Amniotic epithelial cell (primary cell): ENCODE results near the gene MED27.
"Not testable (repeated sequence)": the region's sequence is repeated elsewhere in the genome, so short reads cannot be mapped to it uniquely, and the experiment has no call there.

Experiments used
- DNase-seq: peaks from one replicate; pipeline ENCODE4 v3.0.0-alpha.2; 2010; ENCODE audit warnings: low read depth

MED27 gene

DNA sequence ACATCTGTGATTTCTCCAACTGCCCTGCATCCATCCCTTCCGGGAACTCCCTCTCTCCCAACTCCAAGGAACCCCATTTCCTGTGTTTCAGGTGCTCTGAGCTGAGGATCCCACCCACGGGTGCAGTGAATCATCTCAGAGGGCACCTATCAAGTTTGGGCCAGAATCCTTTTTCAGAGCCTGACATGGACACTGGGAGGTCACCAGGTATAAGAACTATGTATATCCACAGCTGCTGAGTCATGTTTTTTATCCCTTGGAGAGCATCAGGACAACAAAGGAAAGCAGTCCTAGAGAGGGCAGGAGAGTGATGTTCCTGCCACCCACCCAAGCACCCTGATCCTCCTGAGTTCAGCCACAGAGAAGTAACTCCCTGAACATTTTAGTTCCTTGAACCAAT lies 3.8 kb downstream of the MED27 start:
- DNase-seq, result no peak

DNA sequence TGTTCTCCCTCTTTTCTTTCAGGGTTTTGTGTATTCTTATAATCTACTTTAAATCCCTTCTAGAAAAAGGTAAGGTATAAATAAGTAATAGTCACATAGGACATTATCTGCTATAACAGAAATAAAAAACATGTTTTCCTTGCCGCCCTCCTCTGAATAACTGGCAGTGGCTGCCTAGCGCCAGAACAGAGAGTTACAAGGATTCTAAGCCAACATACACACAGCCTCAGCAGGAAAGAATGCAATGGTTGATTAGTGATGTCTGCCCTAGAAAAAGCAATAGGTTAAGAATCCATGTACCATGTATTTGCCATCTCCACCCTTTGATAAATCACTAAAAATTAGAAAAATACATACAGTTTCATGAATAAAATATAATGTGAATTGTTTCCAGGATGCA lies 4.9 kb downstream of the MED27 start:
- no peak for DNase-seq

DNA sequence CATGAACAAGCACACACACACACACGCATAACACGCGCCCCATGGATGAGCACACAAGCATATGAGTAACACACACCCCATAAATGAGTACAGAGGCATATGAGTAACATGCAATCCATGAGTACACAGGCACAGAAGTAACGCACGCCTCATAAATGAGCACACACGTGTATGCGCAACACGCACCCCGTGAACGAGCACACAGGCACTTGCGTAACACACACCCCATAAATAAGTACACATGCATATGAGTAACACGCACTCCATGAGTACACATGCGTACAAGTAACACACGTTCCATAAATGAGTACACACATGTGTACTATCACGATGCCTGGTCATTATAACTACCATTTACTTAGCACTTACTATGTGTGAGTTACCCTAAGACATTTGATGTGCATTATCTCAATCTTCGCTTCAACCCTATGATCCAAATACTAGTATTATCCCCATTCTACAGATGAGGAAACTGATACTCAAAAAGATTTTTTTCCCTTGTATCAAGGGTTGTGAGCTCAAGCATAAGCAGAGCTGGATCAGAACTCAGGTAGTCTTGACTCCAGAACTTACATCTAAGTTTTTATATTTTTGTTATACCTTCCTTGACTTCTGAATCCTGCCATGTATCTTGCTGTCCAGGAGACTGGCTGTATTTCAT lies 7.7 kb downstream of the MED27 start:
- no peak for DNase-seq

DNA sequence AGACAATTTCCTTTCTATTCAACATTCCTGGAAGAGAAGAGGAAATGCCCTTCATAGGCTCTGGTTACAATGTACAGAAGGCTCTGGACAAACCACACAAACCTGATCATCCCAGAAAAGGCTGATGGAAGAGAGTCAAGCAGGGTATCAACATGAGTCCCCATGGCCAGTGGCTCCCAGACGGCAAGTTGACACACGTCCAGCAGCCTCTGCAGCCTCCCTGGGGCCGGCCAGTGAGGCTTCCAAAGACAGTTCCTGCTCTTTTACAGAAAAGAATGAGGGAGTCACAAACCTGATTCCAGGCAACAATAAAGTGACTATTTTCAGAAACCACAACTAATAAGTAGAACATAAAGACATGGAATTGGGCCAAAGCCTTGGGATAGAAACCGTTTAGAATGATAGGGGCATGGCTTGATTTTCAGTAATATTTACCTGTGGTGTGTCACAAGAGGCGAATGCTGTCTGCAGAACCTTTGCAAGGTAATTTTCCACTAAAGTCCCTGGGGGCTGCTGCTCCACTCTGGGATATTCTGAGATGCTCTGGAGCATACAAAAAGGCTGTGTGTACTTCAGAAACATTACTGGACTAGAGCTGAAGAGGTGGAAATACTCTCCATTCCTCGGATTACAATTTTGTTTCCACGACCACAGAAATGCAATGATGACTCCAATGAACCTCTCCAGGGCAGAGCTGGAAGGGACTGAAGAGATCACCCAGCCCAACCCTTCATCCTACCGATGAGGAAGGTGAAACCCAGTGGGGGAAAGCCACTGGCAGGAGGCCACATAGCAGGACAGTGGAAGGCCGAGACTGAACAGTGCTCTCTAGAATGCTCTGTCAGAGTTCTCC lies 10.4 kb downstream of the MED27 start:
- DNase-seq, result peak; percentile 43

DNA sequence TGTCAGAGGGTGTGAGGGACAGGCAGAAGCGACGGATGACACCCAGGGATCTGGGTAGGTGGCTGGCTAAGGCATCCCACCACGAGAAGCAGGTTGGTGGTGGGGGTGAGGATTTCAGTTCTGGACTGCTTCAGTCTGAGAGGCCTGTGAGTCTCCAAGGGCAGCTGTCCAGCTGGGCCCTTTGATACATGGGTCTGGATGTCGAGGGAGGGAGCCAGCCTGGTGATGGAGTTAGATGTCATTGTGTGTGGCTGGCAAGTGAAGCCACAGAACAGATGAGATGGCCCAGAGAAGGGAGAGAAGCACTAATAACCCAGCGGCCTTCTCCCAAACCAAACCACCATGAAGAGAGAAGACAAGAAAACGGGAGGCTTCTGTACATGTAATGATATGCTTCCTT lies 11.1 kb downstream of the MED27 start:
- DNase-seq, result no peak

DNA sequence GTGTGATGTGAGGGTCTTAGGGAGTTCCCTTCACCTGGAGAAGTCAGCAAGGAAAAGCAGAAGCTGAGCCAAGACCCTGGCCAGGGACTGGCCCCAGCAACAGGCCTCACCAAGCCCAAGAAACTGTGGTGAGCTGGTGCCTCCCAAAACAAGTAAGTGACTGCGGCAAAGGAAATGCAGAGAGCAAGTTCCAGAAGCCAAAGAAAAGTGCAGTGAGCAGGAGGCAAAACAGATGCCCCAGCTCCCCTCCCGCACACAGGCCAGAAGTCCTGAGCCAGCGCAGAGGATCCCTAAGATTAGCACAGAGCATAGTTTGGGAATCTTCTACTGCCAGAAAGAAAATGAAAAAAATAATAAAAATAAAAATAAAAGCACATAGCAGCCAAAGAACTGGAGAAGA lies 13.2 kb downstream of the MED27 start:
- DNase-seq, result no peak

DNA sequence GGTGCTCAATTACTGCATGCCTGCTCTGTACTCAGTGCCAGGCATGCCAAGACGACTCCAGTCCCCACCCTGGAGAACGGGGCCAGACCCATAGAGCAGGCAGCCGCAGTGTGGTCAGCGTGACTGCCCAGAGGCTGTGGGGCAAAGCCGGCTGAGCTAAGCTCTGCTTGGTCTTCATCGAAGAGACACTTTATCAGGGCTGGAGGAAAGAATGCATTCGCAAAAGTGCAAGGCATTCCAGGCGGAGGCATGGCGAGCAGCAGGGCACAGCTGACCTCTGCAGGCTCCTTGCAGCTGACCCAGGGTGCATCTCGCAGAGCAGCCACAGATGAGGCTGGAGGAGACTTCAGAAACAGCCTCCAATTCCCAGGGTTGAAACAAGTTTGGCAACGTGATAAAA lies 13.6 kb downstream of the MED27 start:
- DNase-seq, result no peak

DNA sequence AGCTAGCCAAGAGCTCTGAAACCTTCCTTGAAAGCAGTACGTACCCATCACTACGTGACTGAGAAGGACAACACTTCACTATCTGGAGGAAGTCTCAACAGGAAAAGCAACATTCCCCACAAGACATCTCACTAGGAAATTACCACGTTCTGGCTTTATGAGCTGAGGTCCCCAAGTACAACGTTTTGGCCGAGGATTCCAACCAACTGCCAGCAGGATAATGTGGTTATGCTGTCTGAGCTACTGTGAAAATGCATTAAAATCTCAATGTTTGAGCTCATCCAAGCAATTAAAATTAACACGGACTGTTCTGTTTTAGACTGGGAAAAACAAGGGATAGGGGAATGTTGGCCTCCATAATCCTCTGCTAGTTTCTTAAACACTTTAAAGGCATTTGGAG lies 16.4 kb downstream of the MED27 start:
- no peak for DNase-seq

DNA sequence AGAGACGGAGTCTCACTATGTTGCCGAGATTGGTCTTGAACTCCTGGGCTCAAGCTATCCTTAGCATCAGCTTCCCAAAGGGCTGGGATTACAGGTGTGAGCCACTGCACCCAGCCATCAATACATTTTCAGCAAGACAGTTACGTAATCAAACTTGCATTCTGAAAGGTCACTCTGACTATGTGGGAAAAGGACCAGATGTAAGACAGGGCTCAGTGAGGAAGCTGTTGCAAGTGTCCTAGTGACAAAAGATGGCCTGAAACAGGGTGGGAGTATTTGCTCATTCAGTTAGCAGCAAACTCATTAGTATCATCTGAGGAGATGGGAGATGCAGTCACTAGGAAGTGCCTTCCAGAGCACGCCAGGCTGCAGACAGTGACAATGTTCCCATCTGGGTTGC lies 16.9 kb downstream of the MED27 start:
- no peak for DNase-seq

DNA sequence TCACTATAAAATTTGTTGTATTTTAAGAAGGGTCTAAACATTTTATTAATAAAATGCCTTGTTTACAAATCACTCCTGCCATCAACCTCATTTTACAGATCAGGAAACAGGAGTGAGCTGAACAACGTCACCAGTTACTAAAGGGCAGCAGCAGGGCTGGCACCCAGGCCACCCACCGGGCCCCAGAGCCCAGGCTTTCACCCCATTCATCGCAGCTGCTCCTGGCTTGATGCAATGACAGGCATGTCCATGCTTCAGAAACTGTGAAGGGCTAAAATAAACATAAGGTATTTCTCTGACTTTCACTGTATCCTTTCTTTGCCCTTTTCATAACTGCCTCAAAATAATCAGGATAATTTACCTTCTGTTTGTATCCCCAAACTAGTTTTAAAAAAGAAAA lies 18.1 kb downstream of the MED27 start:
- no peak for DNase-seq

DNA sequence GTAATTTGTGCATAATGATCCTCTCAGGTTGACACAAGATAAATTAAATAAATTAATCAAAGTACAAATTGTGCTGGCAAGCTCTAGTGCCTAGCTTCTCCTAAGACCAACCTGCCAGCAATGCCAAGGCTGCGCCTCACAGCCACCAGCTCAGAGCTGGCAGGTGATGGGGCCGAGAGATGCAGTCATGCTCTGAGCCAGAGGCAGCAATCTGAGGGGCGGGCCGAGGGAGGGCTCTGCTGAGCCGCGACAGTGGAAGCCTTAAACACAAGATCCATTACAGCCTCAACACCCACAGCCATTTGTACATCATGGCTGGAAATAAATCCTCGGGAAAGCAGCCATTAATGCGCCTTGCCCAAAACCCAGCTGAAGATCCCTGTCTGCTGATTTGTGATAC lies 20.3 kb downstream of the MED27 start:
- no peak for DNase-seq

DNA sequence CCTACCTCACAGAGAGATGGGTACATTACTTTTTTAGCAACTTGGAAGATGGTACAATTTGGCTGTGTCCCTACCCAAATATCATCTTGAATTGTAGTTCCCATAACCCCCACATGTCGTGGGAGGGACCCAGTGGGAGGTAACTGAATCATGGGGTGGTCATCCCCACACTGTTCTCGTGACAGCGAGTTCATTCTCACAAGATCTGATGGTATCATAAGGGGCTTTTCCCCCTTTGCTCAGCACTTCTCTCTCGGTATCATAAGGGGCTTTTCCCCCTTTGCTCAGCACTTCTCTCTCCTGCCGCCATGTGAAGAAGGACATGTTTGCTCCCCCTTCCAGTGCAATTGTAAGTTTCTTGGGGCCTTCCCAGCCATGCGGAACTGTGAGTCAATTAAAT lies 21.4 kb downstream of the MED27 start:
- not testable (repeated sequence) for DNase-seq

DNA sequence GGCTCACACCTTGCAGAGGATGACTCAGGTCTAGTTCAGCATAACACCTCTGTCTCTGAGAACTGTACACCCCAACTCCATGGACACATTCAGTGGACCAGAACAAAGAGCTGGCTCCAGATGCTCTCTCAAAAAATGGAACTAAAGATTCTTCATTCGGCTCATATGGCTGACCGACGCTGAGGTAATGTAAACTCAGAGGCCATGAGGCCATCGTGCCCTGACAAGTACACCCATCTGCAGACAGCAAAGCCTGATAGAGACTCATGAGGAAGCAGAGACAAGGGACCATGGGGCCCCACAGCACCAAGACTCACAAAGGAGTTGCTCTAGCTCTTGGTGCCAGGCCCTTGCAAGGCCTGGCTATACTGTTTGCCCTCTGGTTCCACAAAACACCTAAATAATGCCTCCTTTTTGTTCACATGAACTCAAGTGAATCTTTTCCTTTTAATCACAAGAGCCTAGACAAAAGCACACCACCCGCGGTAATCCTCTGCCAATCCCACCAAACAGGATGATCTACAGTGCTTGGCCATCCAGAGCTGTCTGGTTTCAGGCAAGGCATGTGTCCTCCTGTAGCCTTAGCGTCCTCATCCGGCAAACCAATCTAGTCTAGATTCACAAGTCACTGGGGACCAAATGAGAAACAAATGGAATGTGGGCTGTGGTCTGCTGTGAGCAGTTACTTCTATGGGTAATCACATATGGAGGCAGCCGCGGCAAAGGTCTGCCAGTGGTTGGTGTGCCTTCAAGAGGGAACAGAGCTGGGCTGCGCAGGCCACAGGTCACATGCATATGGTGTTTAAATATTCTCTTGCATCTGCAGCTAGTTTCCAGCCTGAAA lies 22.7 kb downstream of the MED27 start:
- no peak for DNase-seq

DNA sequence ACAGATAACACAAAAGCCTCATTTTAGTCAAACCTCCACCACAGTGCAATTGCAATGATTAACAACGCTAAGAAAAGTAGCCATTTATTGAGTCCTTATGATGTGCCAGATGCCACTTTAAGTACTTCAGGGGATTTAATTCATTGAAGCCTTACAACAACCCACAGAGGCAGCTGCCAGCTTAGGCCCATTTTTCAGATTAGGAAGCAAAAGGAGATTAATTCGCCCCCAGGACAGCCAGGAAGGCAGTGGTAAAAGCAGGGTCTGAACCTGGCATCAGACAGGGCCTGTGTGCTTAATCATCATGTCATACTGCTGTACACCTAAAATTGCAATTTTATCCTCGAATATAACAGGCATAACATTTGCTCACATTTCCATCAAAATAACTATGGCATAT lies 23.9 kb downstream of the MED27 start:
- DNase-seq, result no peak

DNA sequence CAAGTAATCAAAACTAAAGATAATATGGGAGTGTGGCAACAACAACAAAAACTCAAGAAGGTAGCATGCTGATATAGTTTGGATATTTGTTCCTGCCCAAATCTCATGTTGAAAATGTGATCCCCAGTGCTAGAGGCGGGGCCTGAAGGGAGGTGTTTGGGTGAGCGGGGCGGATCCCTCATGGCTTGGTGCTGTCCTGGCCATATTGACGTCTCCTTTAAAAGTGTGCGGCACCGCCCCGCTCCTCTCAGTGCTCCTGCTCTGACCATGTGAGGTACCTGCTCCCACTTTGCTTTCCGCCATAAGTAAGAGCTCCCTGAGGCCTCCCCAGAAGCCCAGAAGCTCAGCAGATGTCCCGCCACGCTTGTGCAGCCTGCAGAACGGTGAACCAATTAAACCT lies 25.6 kb downstream of the MED27 start:
- DNase-seq, result no peak

DNA sequence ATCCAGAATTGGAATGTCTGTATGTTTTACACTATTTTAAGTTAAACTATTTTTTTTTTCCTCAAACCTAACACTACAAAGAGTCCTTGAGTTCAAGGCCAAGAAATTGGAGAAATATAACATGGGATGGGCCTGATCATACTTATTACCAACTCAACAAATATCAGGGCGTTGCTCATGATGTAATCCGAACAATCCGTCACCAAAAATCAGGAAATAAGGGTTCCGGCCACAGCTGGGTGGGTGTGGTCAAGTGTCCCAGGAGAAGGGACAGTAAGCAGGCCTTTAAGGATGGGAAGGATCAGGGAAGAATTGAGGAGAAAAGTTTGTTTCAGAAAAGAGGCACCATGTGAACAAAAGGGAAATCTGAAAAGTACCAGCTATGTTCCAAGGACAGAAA lies 29.8 kb downstream of the MED27 start:
- DNase-seq, result no peak

DNA sequence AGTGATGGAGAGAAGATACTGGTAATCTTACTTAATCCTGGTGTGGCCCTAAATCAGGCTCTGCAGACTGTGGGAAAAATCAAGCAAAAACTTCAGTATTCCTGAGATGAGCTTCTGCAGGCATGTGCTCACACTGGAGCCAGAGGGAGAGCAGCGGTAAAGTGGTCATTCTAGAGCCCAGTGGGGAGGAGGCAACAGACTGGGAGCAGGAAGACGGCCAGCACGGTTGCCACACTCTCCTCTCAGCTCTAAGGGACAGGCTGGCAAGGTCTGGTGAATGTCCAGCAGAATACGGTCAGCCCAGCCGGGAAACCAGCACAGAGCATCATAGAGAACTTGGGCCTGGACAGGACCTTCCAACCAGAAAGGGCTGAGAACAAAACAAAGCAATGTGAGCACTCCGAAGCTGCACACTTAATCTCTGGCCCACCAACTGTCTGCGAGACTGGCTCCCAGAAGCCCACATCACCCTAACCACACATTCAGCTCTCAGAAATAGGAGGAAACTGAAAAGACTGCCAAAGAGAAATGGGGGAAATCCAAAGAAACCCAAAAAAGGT lies 30.3 kb downstream of the MED27 start:
- DNase-seq, result peak; percentile 55

DNA sequence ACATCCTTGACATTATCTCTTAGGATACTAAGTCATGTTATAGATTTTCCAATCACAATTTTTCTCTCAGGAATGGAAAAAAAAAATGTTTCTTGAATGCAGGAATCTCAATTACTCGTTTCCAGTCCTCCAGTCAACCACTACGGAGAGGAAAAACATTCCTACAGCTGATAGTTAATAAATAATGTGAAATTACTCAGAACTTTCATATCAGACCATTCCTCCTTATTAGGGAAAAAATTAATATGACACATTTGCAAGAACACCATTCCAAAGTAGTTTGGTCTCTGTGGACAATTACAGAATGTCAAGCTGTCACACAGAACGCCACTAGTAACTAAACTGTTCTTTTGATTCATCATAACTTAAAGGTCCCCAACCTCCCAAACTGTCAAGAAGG lies 31.5 kb downstream of the MED27 start:
- DNase-seq, result peak; percentile 10

DNA sequence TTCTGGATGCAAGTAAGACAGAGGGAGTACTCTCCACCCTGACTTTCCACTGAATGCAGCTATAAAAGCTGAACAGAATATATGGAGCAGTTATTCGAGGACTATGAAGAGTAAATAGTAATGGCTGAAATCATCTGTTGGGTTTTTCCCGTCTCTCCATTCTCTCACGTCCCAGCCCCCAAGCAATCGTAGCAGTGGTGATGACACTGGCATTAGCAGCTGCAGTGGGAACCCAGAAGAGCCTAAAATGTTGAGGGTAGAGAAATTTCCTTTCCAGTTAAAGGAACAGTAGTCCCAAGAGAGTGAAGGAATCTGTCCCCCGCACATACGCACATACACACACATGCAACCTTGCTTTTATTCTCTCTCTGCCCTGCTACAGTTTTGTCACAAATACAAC lies 33.2 kb downstream of the MED27 start:
- DNase-seq, result no peak

DNA sequence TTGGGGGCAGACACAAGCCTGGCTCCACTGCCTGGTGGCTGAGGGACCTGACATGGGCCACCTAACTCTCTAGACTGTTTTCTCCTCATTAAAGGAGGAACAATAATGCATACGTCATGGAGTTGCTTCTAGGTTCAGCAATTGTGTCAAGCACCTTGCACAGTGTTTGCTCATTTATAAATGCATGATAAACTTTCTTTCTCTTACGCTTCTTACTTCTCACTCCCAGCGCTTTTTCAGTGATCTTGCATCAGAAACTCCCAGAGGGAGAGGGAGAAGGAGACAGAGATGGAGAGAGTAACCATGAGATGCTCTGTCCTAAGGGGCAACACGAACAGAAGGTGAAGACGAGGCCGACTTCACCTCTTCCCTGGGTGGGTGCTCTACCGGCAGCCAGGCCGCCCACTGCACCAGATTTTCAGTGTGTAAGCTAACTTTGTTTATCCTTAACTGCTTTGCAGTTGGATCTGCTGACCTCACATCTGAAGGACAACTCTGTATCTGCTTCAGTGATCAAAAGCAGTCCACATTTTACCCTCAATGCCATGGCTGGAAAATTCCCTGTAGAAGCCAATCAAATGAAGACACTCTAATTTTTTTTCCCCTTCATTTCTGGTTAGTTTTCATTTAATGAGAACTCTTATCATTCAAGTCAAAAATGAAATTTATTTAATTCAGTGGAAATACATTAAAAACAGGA lies 35.3 kb downstream of the MED27 start:
- DNase-seq, result no peak

DNA sequence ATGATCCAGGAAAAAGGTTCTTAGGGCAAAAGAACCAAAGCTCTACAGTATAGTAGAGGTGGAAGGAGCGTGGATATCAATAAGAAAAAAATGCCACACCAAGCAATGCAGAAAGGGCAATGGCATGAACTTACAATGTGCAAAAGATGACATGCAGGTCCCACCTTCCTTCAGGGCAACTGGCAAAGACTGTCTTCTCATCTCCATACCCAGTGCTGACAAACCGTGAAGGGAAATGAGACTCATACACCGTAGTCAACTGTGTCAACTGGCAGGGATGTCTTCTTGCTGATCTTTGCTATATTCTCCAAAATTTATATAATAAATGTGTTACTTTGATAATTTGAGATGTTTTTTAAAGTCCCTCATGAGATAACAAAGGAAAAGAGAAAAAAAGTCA lies 36.0 kb downstream of the MED27 start:
- DNase-seq, result no peak

DNA sequence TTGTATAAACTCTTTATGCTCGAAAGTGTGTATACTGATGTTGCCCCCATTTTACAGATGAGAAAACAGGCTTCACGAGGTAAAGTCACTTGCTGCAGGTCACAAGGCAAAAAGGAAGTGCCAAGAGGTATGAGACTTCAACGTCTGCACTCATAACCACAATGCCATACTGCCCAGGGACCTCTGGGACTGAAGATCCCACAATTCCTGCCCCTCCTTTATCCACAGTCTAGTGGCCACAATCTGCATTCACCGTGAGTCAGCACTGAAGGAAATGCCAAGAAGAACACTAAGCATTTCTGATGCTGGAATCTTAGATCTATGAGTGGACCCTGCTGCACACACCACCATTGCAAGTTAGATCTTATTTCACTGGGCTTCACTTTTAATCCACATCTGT lies 37.3 kb downstream of the MED27 start:
- DNase-seq, result peak; percentile 86
